RKO (cell line): ENCODE measurements around the gene HDDC2.

ENCODE experiments used
- DNase-seq: peaks from one replicate; pipeline ENCODE4 v3.0.0-alpha.2; 2016; ENCODE audit warnings: low spot score

The HDDC2 gene

DNA sequence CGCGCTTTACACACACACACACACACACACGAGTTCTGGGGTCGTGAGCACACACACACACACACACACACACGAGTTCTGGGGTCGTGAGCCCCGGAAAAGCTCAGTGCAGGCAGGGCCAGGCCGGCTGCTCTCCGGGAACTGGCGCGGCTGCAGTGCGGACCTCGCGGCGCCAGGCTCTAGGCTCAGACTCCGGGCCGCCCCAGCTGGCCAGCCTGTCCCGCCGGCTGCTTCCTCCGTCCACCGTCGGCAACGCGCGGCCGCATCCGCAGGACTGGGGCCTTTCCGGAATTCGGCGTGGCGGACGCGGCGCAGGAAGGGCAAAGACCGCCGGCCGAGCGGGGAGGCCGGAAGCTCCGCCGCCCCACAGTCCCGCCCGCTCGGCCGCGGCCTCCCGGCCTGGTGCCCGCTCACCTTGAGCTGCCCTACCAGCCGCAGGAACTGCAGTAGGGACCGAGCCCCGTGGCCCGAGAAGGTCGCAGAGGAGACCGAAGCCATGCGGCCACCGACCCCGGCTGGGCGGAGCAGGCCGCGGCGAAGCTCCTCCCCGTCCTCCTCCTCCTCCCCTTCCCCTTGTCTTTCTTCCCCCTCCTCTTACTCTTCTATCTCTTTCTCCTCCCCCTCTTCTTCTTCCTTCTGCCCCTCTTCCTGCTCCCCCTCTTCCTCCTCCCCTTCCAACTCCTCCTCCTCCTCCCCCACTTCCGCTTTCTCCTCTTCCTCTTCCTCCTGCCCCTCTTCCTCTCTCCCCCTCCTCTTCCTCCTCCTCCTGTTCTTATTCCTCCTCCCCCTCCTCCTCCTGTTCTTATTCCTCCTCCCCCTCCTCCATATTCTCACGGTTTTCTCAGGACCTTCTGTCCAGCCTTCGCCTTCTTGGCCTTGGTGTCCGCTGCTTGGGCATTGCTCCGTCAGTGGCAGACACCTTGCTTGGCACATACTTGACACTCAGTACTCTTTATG, at the start of gene HDDC2:
TSS of gene HDDC2 (minus strand) at position 533 of the 957 bp plus-strand sequence. CDS start at position 498, 35 bp downstream.
- DNase-seq = peak; percentile 61

DNA sequence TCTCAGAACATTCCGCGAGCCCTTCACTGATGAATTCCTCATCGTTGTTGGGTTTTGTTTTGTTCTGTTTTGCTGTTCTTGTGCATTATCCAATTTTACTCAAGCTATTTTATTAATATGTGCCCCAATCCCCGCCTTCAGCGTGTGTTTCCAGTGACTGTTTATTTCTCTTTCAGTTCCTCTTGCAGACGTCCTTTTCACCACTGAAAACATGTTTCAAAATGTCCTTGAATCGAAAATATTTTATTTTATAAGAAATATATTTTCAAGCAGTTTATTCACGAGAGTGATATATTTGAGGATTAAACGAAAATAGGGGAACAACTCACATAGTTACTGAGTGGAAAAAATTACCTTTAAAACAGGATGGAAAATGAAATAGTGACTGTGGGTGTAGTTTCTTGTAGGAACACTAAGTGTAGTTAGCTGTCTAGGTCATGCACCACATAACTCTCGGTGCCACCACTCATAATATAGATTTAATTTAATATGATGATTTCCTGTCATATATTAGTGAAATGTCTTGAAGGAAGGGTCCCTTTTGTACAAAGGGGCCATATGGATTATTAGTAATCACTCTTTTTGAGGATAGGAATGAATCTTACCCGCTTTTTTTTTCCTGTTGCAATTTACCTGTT, 45.3 kb upstream of the HDDC2 start:
- no peak for DNase-seq

DNA sequence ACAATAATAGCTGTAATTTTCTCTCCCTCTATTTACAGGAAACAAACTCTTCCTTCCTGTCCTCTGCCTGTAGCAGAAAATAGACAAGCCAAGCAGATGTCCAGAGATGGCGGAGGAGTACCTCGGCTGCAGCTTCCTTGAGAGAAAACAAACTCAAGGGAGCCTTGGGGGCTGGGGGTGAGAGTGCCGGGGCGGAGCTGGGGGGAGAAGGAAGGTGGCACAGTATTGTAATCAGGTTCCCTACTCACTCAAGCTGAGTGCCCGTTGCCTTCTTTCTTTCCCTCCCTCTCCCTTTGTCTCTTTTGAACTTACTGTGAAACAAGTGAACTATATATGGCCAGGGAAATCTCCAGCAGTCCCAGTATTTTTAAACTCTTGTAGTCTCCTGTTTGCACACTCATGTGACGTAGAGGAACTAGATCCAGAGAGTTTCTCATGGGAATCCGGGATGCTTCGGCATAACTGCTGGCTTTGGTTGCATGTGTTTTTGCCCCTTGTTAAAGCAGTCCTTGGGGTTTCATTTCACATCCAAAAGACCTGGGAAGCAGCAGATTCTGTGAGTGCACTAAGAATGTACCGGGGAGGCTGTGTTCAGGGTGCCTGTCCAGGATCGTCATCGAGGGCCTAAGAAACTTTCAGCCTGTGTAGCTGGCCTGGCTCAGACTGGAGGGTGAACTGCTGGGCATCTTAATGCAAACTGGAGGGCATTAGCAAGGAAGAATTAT, 44.6 kb upstream of the HDDC2 start:
- no peak for DNase-seq

DNA sequence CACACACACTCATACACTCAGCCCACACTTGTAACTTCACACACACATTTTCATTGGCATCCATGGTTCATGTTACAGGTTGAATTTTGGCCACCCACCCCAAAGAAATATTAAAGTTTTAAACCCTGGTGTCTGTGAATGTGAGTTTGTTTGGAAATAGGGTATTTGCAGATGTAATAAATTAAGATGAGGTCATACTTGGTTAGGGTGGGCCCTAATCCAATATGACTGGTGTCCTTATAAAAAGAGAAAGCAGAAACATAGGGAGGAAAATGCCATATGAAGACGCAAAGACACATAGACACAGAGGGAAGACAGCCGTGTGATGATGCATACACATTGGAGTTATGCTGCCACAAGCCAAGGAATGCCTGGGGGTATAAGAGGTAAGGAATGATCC, 39.7 kb upstream of the HDDC2 start:
- no peak for DNase-seq

GRCh38 chr6:125340991-125341390, 39.2 kb upstream of the HDDC2 start:
- no peak for DNase-seq

DNA sequence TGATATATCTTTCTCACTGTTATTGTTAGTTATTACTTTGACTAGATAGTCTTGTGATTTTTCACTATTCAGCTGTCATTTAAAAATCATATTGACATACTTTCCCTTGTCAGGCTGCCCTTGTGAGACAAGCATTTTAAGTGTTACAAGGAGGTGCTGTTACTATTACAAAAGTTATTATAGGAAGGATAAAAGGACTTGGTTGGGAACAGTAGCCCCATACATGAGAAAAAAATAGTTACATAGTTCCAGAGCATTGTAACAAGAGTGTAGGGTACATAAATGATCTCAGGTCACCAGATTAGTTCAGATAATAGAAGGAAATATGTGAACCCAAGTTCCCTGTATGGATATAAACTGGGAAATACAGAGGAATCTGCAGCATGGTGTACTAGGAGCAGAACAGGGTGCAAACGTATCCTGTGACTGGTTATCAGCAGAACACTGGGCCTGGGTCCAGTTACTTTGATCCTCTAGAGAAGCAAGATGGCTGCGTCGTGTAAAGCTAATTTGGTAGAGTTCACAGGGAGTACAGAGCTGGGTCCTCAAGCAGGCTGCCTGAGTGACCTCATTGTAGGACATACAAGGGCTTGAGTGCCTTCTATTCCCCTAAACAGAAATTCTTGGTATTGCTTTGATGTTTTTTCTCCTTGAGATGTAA, 38.5 kb upstream of the HDDC2 start:
- no peak for DNase-seq

- peak; percentile 42 for DNase-seq
Measured at GRCh38 chr6:125339653-125340052, 37.9 kb upstream of the HDDC2 start.

GRCh38 chr6:125338381-125338780, 36.6 kb upstream of the HDDC2 start:
- no peak for DNase-seq

DNA sequence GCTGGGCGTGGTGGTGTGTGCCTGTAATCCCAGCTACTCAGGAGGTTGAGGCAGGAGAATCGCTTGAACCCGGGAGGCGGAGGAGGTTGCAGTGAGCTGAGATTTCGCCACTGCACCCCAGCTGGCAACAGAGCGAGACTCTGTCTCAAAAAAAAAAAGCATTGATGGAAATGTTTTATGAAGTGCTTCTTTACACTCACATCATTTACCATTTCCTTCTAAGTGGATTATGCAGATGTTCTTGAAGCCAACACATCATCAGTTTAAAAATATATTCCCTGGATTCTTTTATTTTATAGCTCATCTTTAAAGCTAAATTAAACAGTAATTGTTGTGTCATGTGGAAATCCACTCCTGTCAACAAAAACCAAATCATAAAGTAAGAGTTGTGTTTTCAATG, 35.9 kb upstream of the HDDC2 start:
- no peak for DNase-seq

DNA sequence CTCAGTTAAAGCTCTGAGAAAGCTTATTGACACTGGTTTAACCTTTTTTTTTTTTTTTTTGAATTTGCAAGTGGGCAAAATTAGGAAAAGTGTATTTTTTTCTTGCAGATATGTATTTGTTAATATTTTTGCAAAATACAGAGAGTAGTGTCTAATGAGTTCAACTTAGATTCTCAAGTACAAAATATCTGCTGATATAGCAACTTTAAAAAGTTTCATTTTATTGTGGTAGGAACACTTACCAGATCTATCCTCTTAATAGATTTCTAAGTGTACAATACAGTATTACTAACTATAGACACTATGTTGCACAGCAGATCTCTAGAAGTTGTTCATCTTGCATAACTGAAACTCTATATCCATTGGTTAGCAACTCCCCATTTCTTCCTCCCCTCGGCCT, 30.9 kb upstream of the HDDC2 start:
- DNase-seq = no peak

DNA sequence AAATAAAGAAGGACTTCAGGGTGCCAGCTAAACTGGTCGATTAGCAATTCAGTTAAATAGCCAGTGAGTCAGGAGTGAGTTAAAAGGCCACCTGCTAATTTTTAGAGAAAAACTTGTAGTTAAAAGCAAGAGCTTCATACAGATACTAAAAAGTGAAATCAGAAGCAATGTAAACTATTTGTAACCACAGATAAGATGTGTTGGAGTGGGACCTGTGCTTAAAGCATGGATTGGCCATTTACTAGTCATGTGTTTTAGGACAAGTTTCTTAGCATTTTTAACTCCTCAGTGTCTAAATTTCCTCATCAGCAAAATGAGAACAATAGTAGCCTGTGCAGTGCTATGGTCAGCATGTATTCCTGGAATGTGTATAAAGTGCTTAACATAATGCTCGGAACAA, 23.8 kb upstream of the HDDC2 start:
- no peak for DNase-seq

GRCh38 chr6:125323376-125323775, 21.6 kb upstream of the HDDC2 start:
- DNase-seq = no peak

- no peak for DNase-seq
Measured at GRCh38 chr6:125316621-125317020, 14.9 kb upstream of the HDDC2 start.

DNA sequence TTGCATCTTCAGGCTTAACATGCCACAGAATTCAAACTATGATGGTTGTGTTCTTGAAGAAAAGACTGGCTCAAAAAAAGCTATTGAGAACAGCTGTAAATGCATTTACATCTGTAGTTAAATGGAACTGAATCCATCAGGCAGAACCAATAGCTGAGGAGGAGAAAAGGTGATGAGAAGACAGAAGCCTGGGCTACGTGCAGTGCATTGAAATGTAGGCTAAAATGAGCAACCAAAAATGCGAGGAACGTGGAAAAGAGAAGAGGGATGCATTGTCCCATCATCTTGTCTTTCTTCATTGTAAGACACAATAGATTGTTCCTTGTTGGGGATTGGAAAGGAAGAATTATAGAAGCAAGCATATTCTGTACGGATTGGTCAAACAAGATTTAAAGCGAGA, 13.8 kb upstream of the HDDC2 start:
- DNase-seq = no peak

DNA sequence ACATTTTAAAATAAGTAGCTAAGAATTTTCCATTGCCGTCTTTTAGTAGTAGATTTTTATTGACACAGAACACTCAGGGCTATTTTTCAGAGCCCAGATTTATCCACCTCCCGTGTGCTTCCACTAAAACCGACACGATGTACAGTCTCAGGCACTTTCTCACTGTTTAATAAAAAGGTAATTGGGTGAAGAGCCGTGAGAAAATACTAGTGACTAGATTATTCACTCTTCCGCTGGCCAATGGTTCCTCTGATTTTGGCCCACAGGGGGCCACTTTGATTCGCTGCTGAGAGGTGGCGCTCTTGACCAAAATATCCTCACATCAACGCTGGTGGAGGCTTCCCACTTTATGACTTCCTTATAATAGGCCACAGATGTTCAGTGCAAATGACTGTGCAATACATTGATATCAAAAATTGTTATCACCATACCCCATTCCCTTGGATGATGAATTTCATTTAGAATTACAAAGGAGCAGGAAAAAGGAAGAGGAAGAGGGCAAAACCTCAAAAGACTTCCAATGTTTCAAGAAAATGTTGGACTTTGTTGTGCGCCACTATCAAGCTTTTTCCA, 12.3 kb upstream of the HDDC2 start:
- peak; percentile 72 for DNase-seq

- DNase-seq = no peak
Measured at GRCh38 chr6:125312950-125313349, 11.2 kb upstream of the HDDC2 start.

DNA sequence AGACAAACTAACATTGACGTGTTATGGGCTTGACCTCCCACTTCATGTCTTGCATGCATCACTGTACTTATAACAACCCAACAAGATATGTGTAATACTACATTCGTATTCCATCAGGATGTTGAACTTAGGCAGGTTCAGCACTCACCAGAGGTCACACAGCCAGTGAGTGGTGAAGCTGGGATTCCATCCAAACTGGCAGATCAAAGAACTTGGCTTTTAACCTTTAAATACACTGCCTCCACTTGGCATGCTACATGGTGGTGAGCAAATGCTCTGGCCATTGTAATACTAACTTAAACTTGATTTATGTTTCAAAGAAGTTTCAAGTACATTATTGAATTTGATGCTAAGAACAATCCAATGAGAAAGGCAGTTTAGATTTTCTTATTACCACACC, 10.7 kb upstream of the HDDC2 start:
- DNase-seq = no peak

DNA sequence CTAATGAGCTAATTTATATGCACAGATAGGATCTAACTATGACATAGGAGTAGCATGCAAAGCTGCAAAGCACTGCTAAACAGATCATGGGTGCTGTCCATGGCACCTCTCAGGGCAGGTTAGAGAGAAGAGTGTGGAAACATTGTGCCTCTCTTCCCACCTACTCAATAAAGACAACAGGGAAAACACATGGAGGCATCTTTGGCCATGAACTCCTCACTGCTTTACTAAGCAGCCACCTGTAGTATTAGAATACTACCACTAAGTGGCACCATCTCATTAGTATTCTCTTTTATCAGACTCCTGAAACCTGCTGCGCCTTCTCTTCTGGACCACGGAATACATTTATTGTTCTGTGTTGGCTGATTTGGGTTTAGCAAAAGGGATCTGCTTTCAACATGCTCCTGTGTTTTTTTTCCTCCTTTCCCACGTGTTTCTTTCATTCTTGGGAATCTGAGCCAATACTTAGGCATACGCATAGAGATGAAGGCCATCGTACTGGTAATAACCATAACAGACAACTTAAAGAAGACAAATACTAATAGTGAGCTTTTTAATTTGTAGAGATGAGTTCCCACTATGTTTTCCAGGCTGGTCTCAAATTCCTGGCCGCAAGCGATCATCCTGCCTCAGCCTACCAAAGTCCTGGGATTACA, 9.4 kb upstream of the HDDC2 start:
- DNase-seq = peak; percentile 76

DNA sequence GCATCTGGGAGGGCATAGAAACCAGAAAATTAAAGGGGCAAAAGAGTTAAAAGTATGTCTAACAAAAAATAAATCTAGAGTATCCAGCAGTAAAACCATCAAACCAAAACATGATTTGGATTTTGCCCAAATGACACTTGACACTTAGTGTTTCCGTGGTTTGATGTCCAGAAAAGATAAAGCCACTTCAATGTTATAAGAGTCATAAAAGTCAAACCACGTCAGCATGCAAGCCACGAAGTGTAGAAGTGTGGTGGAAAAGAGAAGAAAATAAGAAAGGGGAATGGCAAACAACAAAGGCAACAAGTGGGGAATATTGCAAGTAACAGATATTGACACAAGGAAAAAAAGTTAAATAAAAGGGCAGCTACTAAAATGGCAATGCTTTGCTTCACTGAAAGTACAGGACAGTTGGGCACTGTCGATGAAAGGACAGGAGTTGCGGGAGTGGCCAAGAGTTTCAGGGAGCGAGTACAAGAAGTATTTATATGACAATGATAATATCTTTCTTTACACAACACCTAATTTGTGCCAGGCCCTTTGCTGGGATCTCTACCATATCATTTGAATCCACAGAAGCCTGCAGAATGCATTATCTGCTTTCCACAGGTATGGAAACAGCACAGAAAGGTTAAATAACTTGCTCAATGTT, 6.3 kb upstream of the HDDC2 start:
- no peak for DNase-seq

DNA sequence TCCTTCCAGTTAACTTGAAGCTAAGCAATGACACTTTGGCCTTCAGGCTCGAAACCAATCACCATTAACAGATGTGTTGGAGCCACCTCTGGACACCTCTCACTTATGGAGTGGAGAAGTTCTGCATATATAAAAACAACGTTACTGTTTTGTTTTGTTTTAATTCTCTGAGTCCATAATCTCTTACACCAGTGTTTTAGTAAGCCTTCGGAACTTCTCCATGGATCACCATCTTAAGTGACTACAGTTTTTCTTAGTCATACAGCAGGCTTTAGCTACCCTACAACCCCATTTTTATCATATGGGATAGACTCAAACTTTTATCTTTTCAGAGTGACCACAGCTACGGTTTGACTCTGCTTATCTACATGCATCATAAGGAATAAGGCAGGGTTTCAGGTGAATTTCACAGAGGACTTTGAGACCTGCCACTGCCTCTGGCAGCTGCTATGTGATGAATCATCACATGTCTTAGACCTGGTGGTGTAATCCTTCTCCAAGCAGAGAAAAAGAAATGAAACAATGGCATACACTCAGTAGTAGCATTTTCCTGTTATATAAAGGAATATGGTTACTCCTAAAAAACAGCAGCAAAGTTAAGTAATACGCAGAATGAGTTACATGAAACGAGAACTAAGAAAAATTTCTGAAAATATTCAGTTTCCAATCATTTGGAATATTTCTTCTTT, 5.5 kb upstream of the HDDC2 start:
- no peak for DNase-seq
